DND-41 (cell line): ENCODE results near the gene EPS8L3.

Source experiments
- ATAC-seq: fragments of 200-7000 bp; cut with Tn5 transposase; 3 replicates; pipeline ENCODE4 v1.9.1; 2021; ENCODE audit warnings: low read depth; ENCODE audit not compliant: insufficient read depth
- DNase-seq: peaks from one replicate; pipeline ENCODE4 v3.0.0-alpha.2; 2020
- H2AFZ ChIP-seq: 2 replicates; pipeline ENCODE4 v1.6.0; 2012; ENCODE audit warnings: low read depth, low read length
- H3K27ac ChIP-seq: 2 replicates; pipeline ENCODE4 v1.5.1; 2012; ENCODE audit warnings: low read length, inconsistent platforms
- H3K27me3 ChIP-seq: fragments of 200-600 bp; sonication (generic); 2 replicates; pipeline ENCODE4 v1.6.0; 2012; ENCODE audit warnings: low read length, mild to moderate bottlenecking, inconsistent platforms; ENCODE audit not compliant: insufficient read depth, poor library complexity
- H3K36me3 ChIP-seq: 2 replicates; pipeline ENCODE4 v1.5.1; 2012; ENCODE audit warnings: low read length, inconsistent platforms; ENCODE audit not compliant: insufficient read depth
- H3K4me1 ChIP-seq: 2 replicates; pipeline ENCODE4 v1.5.1; 2012; ENCODE audit warnings: mild to moderate bottlenecking, low read length; ENCODE audit not compliant: insufficient read depth
- H3K4me2 ChIP-seq: 2 replicates; pipeline ENCODE4 v1.6.0; 2012; ENCODE audit warnings: mild to moderate bottlenecking, moderate library complexity, low read length, inconsistent platforms; ENCODE audit not compliant: insufficient read depth
- H3K4me3 ChIP-seq, 2 experiments: fragments of 200-600 bp in 1 of 2; shearing (Covaris generic) in 1 of 2; 2 replicates each; pipeline ENCODE4 v1.5.1; 2012 to 2016; ENCODE audit warnings: inconsistent platforms in 2 of 2, low read length in 2 of 2, mild to moderate bottlenecking in 2 of 2, low read depth in 1 of 2, moderate library complexity in 1 of 2
- H3K79me2 ChIP-seq: 2 replicates; pipeline ENCODE4 v1.6.0; 2012; ENCODE audit warnings: low read length, inconsistent platforms; ENCODE audit not compliant: insufficient read depth
- H3K9ac ChIP-seq: 2 replicates; pipeline ENCODE4 v1.6.0; 2012; ENCODE audit warnings: low read depth, mild to moderate bottlenecking, inconsistent platforms, low read length, moderate library complexity
- H3K9me3 ChIP-seq: 2 replicates; pipeline ENCODE4 v1.5.1; 2012; ENCODE audit warnings: low read length, moderate library complexity, mild to moderate bottlenecking, inconsistent platforms; ENCODE audit not compliant: insufficient read depth, severe bottlenecking
- H4K20me1 ChIP-seq: 2 replicates; pipeline ENCODE4 v1.6.0; 2012; ENCODE audit warnings: low read length; ENCODE audit not compliant: insufficient read depth
- EZH2 ChIP-seq: IDR thresholded peaks from 3 replicates; pipeline ENCODE4 v1.6.1; 2012; ENCODE audit warnings: borderline replicate concordance, low read depth, mild to moderate bottlenecking, moderate library complexity, low read length, inconsistent platforms; ENCODE audit not compliant: severe bottlenecking
- TF ChIP-seq, protein P1 (sequence below): IDR thresholded peaks from 2 replicates; pipeline ENCODE4 v1.5.1; 2012; ENCODE audit warnings: borderline replicate concordance, low read length, moderate library complexity, mild to moderate bottlenecking; ENCODE audit not compliant: poor library complexity, severe bottlenecking; ENCODE audit errors: extremely low read depth

EPS8L3 gene

GRCh38 chr1:109739738-109740614 lies 23.7 kb downstream of the EPS8L3 start:
- H3K9me3 ChIP-seq = no peaks in the 10 kb centered on the region
- H4K20me1 ChIP-seq = no peaks in the 10 kb centered on the region
- H3K36me3 ChIP-seq = no peaks in the 10 kb centered on the region
- no peak overlapping the region for H3K9ac ChIP-seq
- H3K4me2 ChIP-seq = no peak overlapping the region
- no peak for TF ChIP-seq EZH2
- TF ChIP-seq, protein P1, sequence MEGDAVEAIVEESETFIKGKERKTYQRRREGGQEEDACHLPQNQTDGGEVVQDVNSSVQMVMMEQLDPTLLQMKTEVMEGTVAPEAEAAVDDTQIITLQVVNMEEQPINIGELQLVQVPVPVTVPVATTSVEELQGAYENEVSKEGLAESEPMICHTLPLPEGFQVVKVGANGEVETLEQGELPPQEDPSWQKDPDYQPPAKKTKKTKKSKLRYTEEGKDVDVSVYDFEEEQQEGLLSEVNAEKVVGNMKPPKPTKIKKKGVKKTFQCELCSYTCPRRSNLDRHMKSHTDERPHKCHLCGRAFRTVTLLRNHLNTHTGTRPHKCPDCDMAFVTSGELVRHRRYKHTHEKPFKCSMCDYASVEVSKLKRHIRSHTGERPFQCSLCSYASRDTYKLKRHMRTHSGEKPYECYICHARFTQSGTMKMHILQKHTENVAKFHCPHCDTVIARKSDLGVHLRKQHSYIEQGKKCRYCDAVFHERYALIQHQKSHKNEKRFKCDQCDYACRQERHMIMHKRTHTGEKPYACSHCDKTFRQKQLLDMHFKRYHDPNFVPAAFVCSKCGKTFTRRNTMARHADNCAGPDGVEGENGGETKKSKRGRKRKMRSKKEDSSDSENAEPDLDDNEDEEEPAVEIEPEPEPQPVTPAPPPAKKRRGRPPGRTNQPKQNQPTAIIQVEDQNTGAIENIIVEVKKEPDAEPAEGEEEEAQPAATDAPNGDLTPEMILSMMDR = no peak
- H3K27me3 ChIP-seq = peaks cover 8% of the 10 kb centered on the region
- ATAC-seq (no peak), DNase-seq (no peak)
- H3K27ac ChIP-seq = no peak overlapping the region
- no peak overlapping the region for H3K4me3 ChIP-seq
- no peak overlapping the region for H2AFZ ChIP-seq
- H3K4me1 ChIP-seq = no peaks in the 10 kb centered on the region
- H3K79me2 ChIP-seq = no peaks in the 10 kb centered on the region

DNA sequence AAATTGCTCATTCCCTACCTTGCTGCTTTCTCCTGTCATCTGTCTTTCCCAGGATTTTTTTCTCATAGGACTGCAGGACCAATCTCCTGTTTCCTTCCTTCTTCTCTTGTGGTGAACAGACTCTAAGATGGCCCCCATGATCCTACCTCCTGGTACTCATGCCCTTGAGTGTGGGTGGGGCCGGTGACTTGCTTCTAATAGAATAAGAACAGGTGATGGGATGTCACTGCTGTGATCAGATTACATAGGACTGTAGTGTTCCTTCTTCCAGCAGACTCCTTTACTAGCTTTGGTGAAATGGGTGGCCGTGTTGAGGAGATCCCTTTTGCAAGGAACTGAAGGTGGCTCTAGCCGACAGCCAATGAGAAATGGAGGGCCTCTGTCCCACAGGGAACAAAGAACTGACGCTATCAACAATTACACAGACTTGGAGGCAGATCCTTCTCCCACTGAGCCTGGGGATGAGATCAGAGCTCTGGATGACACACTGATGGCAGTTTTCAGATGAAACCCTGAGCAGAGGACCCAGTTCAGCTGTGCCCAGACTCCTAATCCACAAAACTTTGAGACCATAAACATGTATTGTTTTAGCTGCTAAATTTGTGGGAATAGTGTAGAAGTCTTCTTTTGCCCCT lies 30.4 kb downstream of the EPS8L3 start:
- Histone ChIP-seq H3K79me2 (no peaks in the 10 kb centered on the region), H3K36me3 (no peaks in the 10 kb centered on the region), H3K9me3 (no peaks in the 10 kb centered on the region), H3K9ac (no peak overlapping the region), H3K4me1 (no peaks in the 10 kb centered on the region), H3K27ac (no peak overlapping the region), H3K4me2 (no peak overlapping the region), H3K4me3 (no peak overlapping the region), H4K20me1 (no peaks in the 10 kb centered on the region), H3K27me3 (peaks cover 13% of the 10 kb centered on the region), H2AFZ (no peak overlapping the region)
- TF ChIP-seq, protein P1 = no peak
- no peak for TF ChIP-seq EZH2
- DNase-seq (no peak), ATAC-seq (no peak)

DNA sequence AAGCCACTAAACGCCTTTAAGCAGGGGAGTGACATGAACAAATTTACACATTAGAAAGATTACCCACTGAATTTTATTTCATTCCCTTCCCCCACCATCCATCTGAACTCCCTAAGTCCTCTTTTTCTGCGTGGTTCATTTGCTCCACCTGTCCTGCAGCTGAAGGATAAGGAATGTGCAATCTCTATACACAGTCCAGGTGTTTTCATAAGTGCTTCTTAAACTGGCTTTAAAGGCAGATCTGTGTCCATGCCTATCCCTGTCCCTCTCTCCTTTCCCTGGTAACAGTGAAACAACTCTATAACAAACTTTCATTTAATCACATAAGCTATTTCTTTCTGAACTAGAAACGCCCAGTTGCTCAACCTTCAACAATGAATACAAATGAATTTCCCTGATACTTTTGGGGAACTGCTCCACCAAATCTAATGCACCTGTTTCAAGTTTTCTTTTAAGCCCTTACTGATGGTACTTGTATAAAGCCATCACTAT lies 31.3 kb downstream of the EPS8L3 start:
- Histone ChIP-seq H2AFZ (no peak overlapping the region), H3K36me3 (no peaks in the 10 kb centered on the region), H3K79me2 (no peaks in the 10 kb centered on the region), H3K4me2 (no peak overlapping the region), H3K9me3 (no peaks in the 10 kb centered on the region), H4K20me1 (no peaks in the 10 kb centered on the region), H3K4me3 (no peak overlapping the region), H3K27ac (no peak overlapping the region), H3K4me1 (no peaks in the 10 kb centered on the region), H3K27me3 (peaks cover 13% of the 10 kb centered on the region), H3K9ac (no peak overlapping the region)
- DNase-seq (no peak), ATAC-seq (no peak)
- TF ChIP-seq, protein P1 = no peak
- TF ChIP-seq EZH2 = no peak
